ENCODE measurements around the gene TAF1D. TPM values are rescaled to one million over a fixed set of nuclear protein-coding genes. Genes with fewer than 3 reads are reported as not detected.

TAF1D gene
- total RNA-seq, 1 donor from 2014 or later = 316 TPM

DNA sequence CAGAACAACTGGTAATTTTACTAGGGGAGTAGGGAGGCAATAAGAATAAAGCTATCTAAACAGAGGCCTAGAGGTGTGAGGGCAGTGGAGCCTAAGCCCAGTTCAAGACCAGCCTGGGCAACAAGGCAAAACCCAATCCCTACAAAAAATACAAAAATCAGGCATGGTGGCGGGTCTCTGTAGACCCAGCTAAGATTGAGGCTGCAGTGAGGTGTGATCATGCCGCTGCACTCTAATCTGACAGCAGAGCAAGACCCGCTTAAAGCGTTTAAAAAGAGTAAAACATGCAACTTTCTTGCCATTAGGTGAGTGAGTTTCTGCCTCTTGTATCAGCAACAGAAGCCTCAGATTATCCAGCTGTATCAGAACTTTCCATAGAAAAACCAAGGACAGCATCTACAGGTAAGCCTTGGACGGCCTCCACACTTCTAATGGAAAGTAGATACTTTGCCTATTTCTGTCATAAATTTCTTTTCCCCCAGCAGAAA, 12.1 kb downstream of the TAF1D start:
- DNase-seq (ENCODE audit: low spot score) = no peak
- Histone ChIP-seq H3K9ac (no peak overlapping the region), H3K27ac (peak overlapping the region; percentile 67), H3K4me1 (no peaks in the 10 kb centered on the region), H3F3A (ENCODE audit: low read depth) (peaks cover 87% of the 10 kb centered on the region), H3K4me2 (no peak overlapping the region), H3K9me3 (ENCODE audit: low read depth) (no peaks in the 10 kb centered on the region), H2AFZ (replicated peaks) (no peak overlapping the region), H3K4me3 (no peak overlapping the region), H3K27me3 (no peaks in the 10 kb centered on the region), H3K79me2 (ENCODE audit: low read depth) (peaks cover 23% of the 10 kb centered on the region), H3K36me3 (peaks cover 64% of the 10 kb centered on the region), H4K20me1 (ENCODE audit: low read depth) (peaks cover 39% of the 10 kb centered on the region)
- Mint-ChIP-seq H3K27ac (no peak overlapping the region), H3K4me3 (no peak overlapping the region), H3K36me3 (peaks cover 30% of the 10 kb centered on the region), H3K9me3 (no peaks in the 10 kb centered on the region), H3K4me1 (no peaks in the 10 kb centered on the region), H3K27me3 (ENCODE audit: insufficient read depth, low read depth) (no peaks in the 10 kb centered on the region)
- no peak for TF ChIP-seq EZH2phosphoT487 (IDR thresholded peaks at IDR 0.05)

DNA sequence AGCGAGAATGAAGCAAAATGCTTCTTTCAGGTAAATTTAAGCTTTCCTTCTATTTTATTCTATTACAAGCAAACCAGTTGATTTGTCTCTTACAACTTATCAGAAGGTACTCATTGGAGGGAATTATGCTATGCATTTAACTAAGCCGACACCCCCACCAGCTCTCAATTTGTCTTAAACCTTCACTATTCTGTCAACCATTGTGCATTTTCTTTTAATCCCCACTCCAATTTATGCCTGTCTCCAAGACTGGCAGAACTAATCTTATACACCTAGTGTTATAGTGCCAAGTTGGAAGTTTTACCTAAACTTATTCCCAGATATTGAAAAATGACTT, 12.5 kb downstream of the TAF1D start:
- Mint-ChIP-seq H3K27ac (no peak overlapping the region), H3K36me3 (peaks cover 31% of the 10 kb centered on the region), H3K4me1 (no peaks in the 10 kb centered on the region), H3K9me3 (no peaks in the 10 kb centered on the region), H3K27me3 (ENCODE audit: insufficient read depth, low read depth) (no peaks in the 10 kb centered on the region), H3K4me3 (no peak overlapping the region)
- Histone ChIP-seq H4K20me1 (ENCODE audit: low read depth) (peaks cover 35% of the 10 kb centered on the region), H3F3A (ENCODE audit: low read depth) (peaks cover 83% of the 10 kb centered on the region), H3K4me1 (no peaks in the 10 kb centered on the region), H2AFZ (replicated peaks) (no peak overlapping the region), H3K27me3 (no peaks in the 10 kb centered on the region), H3K9ac (no peak overlapping the region), H3K79me2 (ENCODE audit: low read depth) (peaks cover 19% of the 10 kb centered on the region), H3K4me2 (no peak overlapping the region), H3K9me3 (ENCODE audit: low read depth) (no peaks in the 10 kb centered on the region), H3K4me3 (no peak overlapping the region), H3K36me3 (peaks cover 62% of the 10 kb centered on the region), H3K27ac (peak overlapping the region; percentile 67)
- TF ChIP-seq, protein P1, sequence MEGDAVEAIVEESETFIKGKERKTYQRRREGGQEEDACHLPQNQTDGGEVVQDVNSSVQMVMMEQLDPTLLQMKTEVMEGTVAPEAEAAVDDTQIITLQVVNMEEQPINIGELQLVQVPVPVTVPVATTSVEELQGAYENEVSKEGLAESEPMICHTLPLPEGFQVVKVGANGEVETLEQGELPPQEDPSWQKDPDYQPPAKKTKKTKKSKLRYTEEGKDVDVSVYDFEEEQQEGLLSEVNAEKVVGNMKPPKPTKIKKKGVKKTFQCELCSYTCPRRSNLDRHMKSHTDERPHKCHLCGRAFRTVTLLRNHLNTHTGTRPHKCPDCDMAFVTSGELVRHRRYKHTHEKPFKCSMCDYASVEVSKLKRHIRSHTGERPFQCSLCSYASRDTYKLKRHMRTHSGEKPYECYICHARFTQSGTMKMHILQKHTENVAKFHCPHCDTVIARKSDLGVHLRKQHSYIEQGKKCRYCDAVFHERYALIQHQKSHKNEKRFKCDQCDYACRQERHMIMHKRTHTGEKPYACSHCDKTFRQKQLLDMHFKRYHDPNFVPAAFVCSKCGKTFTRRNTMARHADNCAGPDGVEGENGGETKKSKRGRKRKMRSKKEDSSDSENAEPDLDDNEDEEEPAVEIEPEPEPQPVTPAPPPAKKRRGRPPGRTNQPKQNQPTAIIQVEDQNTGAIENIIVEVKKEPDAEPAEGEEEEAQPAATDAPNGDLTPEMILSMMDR (IDR thresholded peaks at IDR 0.05) = no peak
- no peak for TF ChIP-seq EZH2phosphoT487 (IDR thresholded peaks at IDR 0.05)
- no peak for TF ChIP-seq EZH2 (IDR thresholded peaks at IDR 0.05)
- no peak for DNase-seq (ENCODE audit: low spot score)

DNA sequence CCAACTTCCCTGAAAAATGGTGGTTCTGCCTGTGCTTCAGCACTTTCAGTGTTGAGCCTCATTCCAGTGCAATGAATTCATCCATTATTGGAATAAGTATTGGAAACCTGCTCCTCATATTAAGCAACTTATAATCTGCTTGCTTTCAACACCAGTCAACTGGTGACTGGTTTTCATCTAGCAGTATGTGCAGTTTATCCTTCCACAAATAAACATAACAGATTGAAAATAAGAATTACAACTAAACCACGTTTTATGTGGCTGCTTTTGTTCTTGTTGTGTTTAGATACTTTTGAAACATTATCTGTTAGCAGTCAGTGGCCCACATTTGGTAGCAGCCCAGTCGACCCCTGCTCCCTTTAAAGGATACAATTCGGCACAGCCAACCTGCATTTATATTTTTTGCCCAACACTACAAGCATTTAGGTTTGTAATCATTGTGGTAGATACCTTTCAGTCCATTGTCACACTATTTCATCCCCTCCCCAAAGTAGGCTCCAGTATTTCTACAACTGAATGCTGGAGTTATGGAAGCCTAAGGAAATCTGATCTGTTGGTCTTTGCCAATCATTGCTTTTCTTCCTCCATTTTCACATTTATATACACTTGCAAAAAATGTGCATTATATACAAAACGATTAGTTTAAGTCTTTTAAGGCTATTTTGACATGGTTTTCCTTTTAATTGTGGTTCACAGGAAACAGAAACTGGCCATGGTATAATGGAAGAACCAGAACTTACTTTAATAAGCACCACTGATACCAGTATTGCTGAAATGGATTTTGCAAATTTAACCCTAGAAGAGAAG, 13.1 kb downstream of the TAF1D start:
- H3K36me3 Mint-ChIP-seq = peaks cover 30% of the 10 kb centered on the region
- H3F3A ChIP-seq (ENCODE audit: low read depth) = peaks cover 77% of the 10 kb centered on the region
- no peaks in the 10 kb centered on the region for H3K9me3 Mint-ChIP-seq
- TF ChIP-seq, protein P1 (IDR thresholded peaks at IDR 0.05) = no peak
- no peak for TF ChIP-seq EZH2phosphoT487 (IDR thresholded peaks at IDR 0.05)
- no peak for TF ChIP-seq EZH2 (IDR thresholded peaks at IDR 0.05)
- H3K79me2 ChIP-seq (ENCODE audit: low read depth) = peaks cover 13% of the 10 kb centered on the region
- H3K4me2 ChIP-seq = no peak overlapping the region
- no peak overlapping the region for H3K4me3 Mint-ChIP-seq
- no peak overlapping the region for H3K4me3 ChIP-seq
- H4K20me1 ChIP-seq (ENCODE audit: low read depth) = peaks cover 29% of the 10 kb centered on the region
- H3K36me3 ChIP-seq = peaks cover 56% of the 10 kb centered on the region
- no peaks in the 10 kb centered on the region for H3K4me1 Mint-ChIP-seq
- H3K9me3 ChIP-seq (ENCODE audit: low read depth) = no peaks in the 10 kb centered on the region
- no peak for DNase-seq (ENCODE audit: low spot score)
- H3K4me1 ChIP-seq = no peaks in the 10 kb centered on the region
- no peak overlapping the region for H2AFZ ChIP-seq (replicated peaks)
- no peaks in the 10 kb centered on the region for H3K27me3 ChIP-seq
- H3K27ac ChIP-seq = peak overlapping the region; percentile 67
- no peak overlapping the region for H3K9ac ChIP-seq
- H3K27ac Mint-ChIP-seq = no peak overlapping the region
- no peaks in the 10 kb centered on the region for H3K27me3 Mint-ChIP-seq (ENCODE audit: insufficient read depth, low read depth)

- Mint-ChIP-seq H3K4me3 (no peak overlapping the region), H3K27ac (no peak overlapping the region), H3K9me3 (no peaks in the 10 kb centered on the region), H3K36me3 (peaks cover 34% of the 10 kb centered on the region), H3K27me3 (ENCODE audit: insufficient read depth, low read depth) (no peaks in the 10 kb centered on the region), H3K4me1 (no peaks in the 10 kb centered on the region)
- H4K20me1 ChIP-seq (ENCODE audit: low read depth) = no peaks in the 10 kb centered on the region
- H3F3A ChIP-seq (ENCODE audit: low read depth) = peaks cover 36% of the 10 kb centered on the region
- no peaks in the 10 kb centered on the region for H3K9me3 ChIP-seq (ENCODE audit: low read depth)
- peaks cover 29% of the 10 kb centered on the region for H3K36me3 ChIP-seq
- no peak overlapping the region for H3K4me2 ChIP-seq
- H2AFZ ChIP-seq (replicated peaks) = no peak overlapping the region
- H3K9ac ChIP-seq = no peak overlapping the region
- DNase-seq (ENCODE audit: low spot score) = no peak
- no peak overlapping the region for H3K27ac ChIP-seq
- no peaks in the 10 kb centered on the region for H3K27me3 ChIP-seq
- no peak overlapping the region for H3K4me3 ChIP-seq
- H3K4me1 ChIP-seq = no peaks in the 10 kb centered on the region
- TF ChIP-seq EZH2phosphoT487 (IDR thresholded peaks at IDR 0.05) = no peak
- TF ChIP-seq, protein P1 (IDR thresholded peaks at IDR 0.05) = no peak
- no peak for TF ChIP-seq EZH2 (IDR thresholded peaks at IDR 0.05)
- H3K79me2 ChIP-seq (ENCODE audit: low read depth) = no peaks in the 10 kb centered on the region
Measured at GRCh38 chr11:93724089-93724488, 17.2 kb downstream of the TAF1D start.
